Gastrocnemius medialis (tissue), 4 donors: ENCODE data around the gene MBTPS1.

Experiments
- CTCF ChIP-seq, 5 experiments: fragments of 450-650 bp in 3 of 5; fragments of 200-600 bp in 2 of 5; sonication (generic) in 2 of 5; IDR thresholded peaks in 4 of 5; conservative IDR thresholded peaks in 1 of 5; 1 replicate in 4 of 5; 2 replicates in 1 of 5; pipeline ENCODE4 v1.5.1; 2016 to 2019; ENCODE audit warnings: antibody characterized with exemption in 5 of 5, mild to moderate bottlenecking in 3 of 5, moderate library complexity in 3 of 5
- POLR2A ChIP-seq, 2 donors: fragments of 450-650 bp; IDR thresholded peaks; one replicate each; pipeline ENCODE4 v1.6.1; 2017; ENCODE audit warnings: antibody characterized with exemption in 2 of 2, mild to moderate bottlenecking in 2 of 2, moderate library complexity in 2 of 2

GRCh38 chr16:84137287-84137686 is 20.5 kb upstream of the MBTPS1 start:
- TF ChIP-seq CTCF (IDR thresholded peaks at IDR 0.05 in 4 of 5, conservative IDR thresholded peaks at IDR 0.05 in 1 of 5) (no peak), POLR2A (IDR thresholded peaks at IDR 0.05) (no peak)
